GM20000 (cell line): ENCODE data around the gene C3.

ENCODE experiments used
- DNase-seq: peaks from one replicate; pipeline ENCODE4 v3.0.0; 2012; ENCODE audit warnings: low spot score
- TF ChIP-seq, protein P1 (sequence below): IDR thresholded peaks from 2 replicates; pipeline ENCODE4 v1.5.1; 2012; ENCODE audit warnings: mild to moderate bottlenecking, control low read depth; ENCODE audit errors: extremely low read depth, missing control alignments

C3 gene

DNA sequence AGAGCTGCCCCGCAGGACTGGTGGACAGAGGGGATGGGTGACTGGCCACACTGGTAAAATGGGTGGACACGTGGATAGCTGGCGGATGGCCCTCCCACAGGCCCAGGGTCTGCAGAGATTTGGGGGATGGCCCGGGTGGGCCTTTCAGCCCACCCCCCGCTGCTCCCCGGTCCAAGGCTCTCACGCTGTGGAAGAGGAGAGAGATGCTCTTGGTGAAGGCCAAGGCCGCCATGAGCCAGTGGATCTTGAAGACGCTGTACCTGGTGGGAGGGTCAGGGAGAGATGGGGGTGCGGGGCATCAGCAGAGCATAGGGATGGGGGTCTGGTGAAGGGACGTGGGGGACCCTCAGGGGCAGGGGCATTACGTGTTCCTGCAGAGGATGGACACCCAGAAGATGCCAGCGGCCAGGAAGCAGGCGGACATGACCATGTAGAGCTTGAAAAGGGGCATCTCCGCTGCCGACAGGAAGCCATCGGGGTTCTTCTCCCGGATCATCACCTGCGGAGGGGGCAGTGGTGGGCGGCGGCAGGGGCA is 12.4 kb upstream of the C3 start:
- TF ChIP-seq, protein P1, sequence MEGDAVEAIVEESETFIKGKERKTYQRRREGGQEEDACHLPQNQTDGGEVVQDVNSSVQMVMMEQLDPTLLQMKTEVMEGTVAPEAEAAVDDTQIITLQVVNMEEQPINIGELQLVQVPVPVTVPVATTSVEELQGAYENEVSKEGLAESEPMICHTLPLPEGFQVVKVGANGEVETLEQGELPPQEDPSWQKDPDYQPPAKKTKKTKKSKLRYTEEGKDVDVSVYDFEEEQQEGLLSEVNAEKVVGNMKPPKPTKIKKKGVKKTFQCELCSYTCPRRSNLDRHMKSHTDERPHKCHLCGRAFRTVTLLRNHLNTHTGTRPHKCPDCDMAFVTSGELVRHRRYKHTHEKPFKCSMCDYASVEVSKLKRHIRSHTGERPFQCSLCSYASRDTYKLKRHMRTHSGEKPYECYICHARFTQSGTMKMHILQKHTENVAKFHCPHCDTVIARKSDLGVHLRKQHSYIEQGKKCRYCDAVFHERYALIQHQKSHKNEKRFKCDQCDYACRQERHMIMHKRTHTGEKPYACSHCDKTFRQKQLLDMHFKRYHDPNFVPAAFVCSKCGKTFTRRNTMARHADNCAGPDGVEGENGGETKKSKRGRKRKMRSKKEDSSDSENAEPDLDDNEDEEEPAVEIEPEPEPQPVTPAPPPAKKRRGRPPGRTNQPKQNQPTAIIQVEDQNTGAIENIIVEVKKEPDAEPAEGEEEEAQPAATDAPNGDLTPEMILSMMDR, result no peak
- no peak for DNase-seq

DNA sequence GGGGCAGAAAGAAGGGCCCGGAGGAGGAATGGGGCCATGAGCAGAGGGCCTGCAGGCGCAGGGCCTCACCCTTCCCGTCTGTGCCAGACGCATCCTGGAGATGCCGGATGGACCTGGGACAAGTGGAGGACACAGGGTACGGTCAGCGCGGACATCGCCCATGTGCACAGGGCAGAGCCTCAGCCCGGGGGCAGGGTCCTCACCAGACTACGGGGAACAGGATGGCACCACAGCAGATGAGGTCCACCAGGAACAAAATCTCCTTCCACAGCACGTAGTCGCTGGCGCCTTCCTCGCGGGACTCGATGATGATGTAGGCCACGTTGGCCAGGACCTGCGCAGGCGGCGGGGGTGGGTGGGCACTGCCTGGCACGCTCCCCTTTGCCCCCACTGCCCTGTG is 11.4 kb upstream of the C3 start:
- TF ChIP-seq, protein P1, result no peak
- DNase-seq, result no peak

DNA sequence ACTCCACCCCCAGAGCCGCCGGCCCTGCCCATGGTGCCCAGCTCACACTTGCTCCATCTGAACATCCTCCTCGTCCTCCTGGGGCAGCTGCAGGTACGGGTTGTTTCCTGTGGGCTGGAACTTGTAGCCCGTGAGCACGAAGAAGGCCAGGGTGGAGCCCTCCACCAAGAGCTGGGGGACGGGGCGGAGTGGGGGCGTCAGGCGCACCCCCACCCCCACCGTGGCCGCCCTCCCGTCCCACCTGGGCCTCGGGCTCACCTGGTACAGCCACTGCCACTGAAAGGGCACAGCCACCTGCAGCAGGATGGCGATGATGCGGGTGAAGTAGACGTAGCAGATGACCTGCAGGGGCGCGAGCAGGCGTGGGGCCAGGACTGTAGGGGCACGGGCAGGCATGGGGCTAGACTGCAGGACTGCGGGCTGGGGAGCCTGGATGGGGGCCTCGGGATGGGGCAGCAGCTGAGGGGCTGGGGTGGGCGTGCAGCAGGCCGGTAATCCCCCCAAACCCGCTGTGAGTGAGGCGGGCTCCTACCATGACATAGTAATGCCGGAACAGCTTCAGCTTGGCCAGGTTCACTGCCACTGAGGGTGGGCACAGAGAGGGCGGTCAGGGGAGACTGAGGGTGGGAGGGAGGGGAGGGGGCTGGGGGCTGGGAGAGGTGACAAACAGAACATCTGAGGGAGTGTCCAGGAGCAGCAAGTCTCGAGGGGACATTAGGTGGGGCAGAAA is 10.7 kb upstream of the C3 start:
- TF ChIP-seq, protein P1, result no peak

DNA sequence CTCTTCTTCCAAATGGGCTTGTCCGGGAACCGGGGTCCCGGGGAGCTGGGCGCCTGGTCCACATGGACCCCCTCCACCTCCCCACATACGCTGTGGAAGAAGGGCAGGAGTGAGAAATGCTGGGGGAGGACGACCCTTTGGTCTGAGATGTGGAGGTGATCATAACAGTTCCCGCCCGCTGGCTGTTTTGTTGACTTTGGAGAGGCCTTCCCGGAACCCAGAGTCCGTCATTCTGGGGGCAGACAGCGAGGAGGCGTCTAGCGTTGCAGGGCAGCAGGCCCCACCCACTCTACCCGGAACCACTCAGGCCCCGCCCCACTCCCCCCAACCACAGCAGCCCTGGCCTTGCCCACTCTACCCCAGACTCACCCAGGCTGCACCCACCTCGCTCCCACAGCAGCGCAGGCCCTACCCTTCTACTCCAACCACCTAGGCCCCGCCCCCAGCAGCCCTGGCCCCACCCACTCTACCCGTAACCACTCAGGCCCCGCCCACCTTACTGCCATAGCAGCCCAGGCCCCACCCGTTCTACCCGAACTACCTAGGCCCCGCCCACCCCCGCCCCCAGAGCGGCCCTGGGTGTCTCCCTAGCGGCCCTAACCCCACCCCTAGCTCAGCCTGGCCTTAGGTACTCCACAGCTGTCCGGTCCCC is 9.8 kb upstream of the C3 start:
- TF ChIP-seq, protein P1, result no peak
- DNase-seq, result no peak

More for the DNA sequence above, 10.7 kb upstream of the C3 start:
- DNase-seq, result no peak

DNA sequence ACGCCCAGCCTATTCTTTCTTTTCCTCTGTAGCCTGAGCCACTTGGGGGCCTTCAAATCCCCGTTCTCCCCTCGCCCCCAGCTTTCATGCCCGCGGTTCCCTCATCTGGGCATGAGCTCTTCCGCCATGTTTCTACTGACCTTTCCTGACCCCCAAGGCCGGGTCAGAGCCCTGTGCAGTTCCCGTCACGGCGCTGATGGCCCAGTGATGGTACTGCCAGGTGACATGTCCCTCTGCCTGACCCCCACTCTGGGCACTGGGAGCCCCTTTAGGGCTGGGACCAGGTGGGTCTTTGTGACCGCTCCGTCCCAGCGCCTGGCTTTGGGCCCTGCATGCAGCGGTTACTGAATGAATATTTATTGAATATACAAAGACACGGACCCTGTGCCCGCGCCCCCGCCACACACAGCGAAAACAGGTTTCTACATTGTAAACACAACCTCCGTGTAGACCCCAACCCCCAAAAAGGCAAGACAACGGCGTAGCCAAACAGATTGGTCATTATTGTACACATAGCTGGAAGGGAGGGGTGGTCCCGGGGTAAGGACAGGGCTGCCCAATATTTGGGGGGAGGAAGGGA is 9.2 kb upstream of the C3 start:
- DNase-seq, result no peak
- TF ChIP-seq, protein P1, result no peak

DNA sequence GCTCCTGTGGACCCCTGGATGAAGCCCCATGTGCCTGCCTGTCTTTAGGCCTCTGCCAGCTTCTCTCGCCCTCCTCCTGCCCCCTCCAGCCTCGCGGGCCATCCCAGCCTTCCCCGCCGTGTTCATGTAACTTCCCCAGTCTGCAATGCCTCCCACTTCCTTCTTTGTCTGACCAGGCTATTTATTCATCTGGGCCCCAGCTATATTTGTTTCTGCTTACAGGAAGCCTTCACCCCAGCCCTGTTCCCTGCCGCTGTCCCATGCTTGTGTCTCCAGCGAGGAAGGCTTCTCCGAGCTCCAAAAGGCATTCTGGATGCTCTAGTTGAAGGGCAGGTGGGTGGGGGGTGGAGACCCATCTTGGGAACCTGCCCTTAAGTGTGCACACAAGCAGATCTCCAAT is 7.9 kb upstream of the C3 start:
- TF ChIP-seq, protein P1, result no peak
- peak; percentile 69 for DNase-seq
